Vagina (tissue), 2 donors: ENCODE results near the gene COA4.

Experiments
- POLR2A ChIP-seq, 2 donors: fragments of 450-650 bp; IDR thresholded peaks; one replicate each; pipeline ENCODE4 v1.6.1; 2017; ENCODE audit warnings: antibody characterized with exemption in 2 of 2, mild to moderate bottlenecking in 2 of 2, moderate library complexity in 2 of 2
- TF ChIP-seq, protein P1 (sequence below), 3 experiments: fragments of 450-650 bp in 2 of 3; fragments of 200-600 bp in 1 of 3; sonication (generic) in 1 of 3; IDR thresholded peaks; one replicate each; pipeline ENCODE4 v1.5.1; 2017 to 2019; ENCODE audit warnings: antibody characterized with exemption in 3 of 3, mild to moderate bottlenecking in 2 of 3, moderate library complexity in 2 of 3

GRCh38 chr11:73916435-73916834, 39.8 kb upstream of the COA4 start:
- TF ChIP-seq, protein P1, sequence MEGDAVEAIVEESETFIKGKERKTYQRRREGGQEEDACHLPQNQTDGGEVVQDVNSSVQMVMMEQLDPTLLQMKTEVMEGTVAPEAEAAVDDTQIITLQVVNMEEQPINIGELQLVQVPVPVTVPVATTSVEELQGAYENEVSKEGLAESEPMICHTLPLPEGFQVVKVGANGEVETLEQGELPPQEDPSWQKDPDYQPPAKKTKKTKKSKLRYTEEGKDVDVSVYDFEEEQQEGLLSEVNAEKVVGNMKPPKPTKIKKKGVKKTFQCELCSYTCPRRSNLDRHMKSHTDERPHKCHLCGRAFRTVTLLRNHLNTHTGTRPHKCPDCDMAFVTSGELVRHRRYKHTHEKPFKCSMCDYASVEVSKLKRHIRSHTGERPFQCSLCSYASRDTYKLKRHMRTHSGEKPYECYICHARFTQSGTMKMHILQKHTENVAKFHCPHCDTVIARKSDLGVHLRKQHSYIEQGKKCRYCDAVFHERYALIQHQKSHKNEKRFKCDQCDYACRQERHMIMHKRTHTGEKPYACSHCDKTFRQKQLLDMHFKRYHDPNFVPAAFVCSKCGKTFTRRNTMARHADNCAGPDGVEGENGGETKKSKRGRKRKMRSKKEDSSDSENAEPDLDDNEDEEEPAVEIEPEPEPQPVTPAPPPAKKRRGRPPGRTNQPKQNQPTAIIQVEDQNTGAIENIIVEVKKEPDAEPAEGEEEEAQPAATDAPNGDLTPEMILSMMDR (IDR thresholded peaks at IDR 0.05), result no peak
- no peak for TF ChIP-seq POLR2A (IDR thresholded peaks at IDR 0.05)
